ENCODE measurements around the gene FAM81B. TPM values are rescaled to one million over a fixed set of nuclear protein-coding genes. Genes with fewer than 3 reads are reported as not detected.

The FAM81B gene
- total and polyA plus RNA-seq, 2 donors from 2014 or later = 1.9 to 2.3 TPM

DNA sequence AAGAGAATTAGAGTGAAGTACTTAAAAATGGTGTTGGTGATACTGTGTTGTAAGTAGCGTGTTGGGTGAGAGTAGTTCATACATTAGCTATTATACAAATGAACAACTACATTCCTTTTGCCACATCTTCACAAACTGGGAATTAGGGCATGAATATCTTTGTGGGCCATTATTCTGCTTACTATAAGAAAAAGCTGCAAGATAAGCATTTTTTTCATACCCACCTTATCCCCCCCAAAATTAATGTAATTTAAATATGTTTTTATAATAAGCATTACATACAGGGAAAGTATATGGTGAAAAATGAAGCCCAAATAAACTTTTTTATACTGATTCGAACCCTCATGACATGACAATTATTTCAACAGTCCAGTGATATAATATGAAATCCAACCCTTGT is 69.5 kb downstream of the FAM81B start:
- Histone ChIP-seq H3K9ac (ENCODE audit: low read length in 3 of 3) (no peak overlapping the region), H3K4me3 (ENCODE audit: low read length in 3 of 3) (no peak overlapping the region), H3K27ac (ENCODE audit: low read depth in 2 of 2, low read length in 2 of 2) (no peak overlapping the region), H3K4me1 (ENCODE audit: control insufficient read depth in 2 of 3, insufficient read depth in 2 of 3, low read depth in 1 of 3, low read length in 3 of 3) (no peaks in the 10 kb centered on the region), H3K27me3 (ENCODE audit: control insufficient read depth, insufficient read depth, low read length) (no peaks in the 10 kb centered on the region), H3K36me3 (ENCODE audit: control insufficient read depth in 2 of 3, insufficient read depth in 3 of 3, low read length in 3 of 3) (peaks cover 0 to 8% (median 4%) of the 10 kb centered on the region in 3 donors), H3K9me3 (ENCODE audit: control insufficient read depth in 2 of 3, insufficient read depth in 1 of 3, low read length in 3 of 3) (no peaks in the 10 kb centered on the region)
- no peak for DNase-seq
- intact Hi-C loops (cut with DNase I) = no loop called here
- no peak for FAIRE-seq
- TF ChIP-seq, protein P1, sequence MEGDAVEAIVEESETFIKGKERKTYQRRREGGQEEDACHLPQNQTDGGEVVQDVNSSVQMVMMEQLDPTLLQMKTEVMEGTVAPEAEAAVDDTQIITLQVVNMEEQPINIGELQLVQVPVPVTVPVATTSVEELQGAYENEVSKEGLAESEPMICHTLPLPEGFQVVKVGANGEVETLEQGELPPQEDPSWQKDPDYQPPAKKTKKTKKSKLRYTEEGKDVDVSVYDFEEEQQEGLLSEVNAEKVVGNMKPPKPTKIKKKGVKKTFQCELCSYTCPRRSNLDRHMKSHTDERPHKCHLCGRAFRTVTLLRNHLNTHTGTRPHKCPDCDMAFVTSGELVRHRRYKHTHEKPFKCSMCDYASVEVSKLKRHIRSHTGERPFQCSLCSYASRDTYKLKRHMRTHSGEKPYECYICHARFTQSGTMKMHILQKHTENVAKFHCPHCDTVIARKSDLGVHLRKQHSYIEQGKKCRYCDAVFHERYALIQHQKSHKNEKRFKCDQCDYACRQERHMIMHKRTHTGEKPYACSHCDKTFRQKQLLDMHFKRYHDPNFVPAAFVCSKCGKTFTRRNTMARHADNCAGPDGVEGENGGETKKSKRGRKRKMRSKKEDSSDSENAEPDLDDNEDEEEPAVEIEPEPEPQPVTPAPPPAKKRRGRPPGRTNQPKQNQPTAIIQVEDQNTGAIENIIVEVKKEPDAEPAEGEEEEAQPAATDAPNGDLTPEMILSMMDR (IDR thresholded peaks at IDR 0.05; ENCODE audit: borderline replicate concordance, extremely low read depth, insufficient read depth) = no peak

DNA sequence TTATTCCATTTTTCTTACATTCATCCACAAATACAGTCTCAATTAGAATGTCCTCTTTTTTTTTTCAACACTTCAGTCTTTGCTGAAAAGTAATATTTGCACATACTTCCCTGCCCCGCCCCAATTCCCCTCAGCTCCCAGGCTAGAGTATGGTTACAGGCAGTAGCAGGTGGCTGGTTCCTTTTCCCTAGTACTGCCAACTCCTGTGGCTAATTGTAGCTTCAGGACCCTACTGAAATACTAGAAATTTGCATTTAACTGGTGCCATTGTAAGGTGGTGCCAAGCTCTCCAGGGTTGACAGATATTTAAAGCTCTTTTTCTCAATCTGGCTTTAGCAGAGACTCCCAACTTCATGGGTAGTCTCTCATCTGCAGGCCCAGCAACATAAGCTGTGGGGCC is 80.3 kb downstream of the FAM81B start:
- intact Hi-C loops (cut with DNase I) = no loop called here
- TF ChIP-seq, protein P1 (IDR thresholded peaks at IDR 0.05; ENCODE audit: borderline replicate concordance, extremely low read depth, insufficient read depth) = no peak
- no peak overlapping the region for H3K4me3 ChIP-seq (ENCODE audit: low read length in 3 of 3)
- H3K36me3 ChIP-seq (ENCODE audit: control insufficient read depth in 2 of 3, insufficient read depth in 3 of 3, low read length in 3 of 3) = peaks cover 2 to 18% (median 13%) of the 10 kb centered on the region in 3 donors
- H3K27me3 ChIP-seq (ENCODE audit: control insufficient read depth, insufficient read depth, low read length) = no peaks in the 10 kb centered on the region
- no peaks in the 10 kb centered on the region for H3K9me3 ChIP-seq (ENCODE audit: control insufficient read depth in 2 of 3, insufficient read depth in 1 of 3, low read length in 3 of 3)
- no peak overlapping the region for H3K27ac ChIP-seq (ENCODE audit: low read depth in 2 of 2, low read length in 2 of 2)
- no peak overlapping the region for H3K9ac ChIP-seq (ENCODE audit: low read length in 3 of 3)
- FAIRE-seq (no peak), DNase-seq (no peak)
- H3K4me1 ChIP-seq (ENCODE audit: control insufficient read depth in 2 of 3, insufficient read depth in 2 of 3, low read depth in 1 of 3, low read length in 3 of 3) = no peaks in the 10 kb centered on the region

DNA sequence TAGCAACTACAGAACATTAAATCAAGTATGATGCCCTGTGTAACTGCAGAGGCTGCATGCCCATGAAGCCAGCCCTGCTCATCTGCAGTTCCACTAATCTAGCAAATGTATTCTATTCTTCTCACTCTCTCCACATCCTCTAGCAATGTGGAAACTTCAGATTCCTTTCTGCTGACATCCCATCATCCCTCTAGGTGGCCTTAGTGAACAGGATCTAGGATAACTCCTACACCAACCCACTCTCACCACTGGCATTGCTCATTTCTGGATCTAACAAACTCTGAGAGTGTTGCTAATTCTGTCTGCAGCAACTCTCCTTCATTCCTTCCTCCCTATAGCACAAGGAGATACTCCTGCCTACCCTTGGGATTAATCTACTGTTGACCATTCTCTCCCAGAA is 80.8 kb downstream of the FAM81B start:
- Histone ChIP-seq H3K9ac (ENCODE audit: low read length in 3 of 3) (no peak overlapping the region), H3K27ac (ENCODE audit: low read depth in 2 of 2, low read length in 2 of 2) (no peak overlapping the region), H3K9me3 (ENCODE audit: control insufficient read depth in 2 of 3, insufficient read depth in 1 of 3, low read length in 3 of 3) (no peaks in the 10 kb centered on the region), H3K4me1 (ENCODE audit: control insufficient read depth in 2 of 3, insufficient read depth in 2 of 3, low read depth in 1 of 3, low read length in 3 of 3) (no peaks in the 10 kb centered on the region), H3K36me3 (ENCODE audit: control insufficient read depth in 2 of 3, insufficient read depth in 3 of 3, low read length in 3 of 3) (peaks cover 2 to 18% (median 13%) of the 10 kb centered on the region in 3 donors), H3K4me3 (ENCODE audit: low read length in 3 of 3) (no peak overlapping the region), H3K27me3 (ENCODE audit: control insufficient read depth, insufficient read depth, low read length) (no peaks in the 10 kb centered on the region)
- intact Hi-C loops (cut with DNase I) = no loop called here
- FAIRE-seq (no peak), DNase-seq (no peak)
- TF ChIP-seq, protein P1 (IDR thresholded peaks at IDR 0.05; ENCODE audit: borderline replicate concordance, extremely low read depth, insufficient read depth) = no peak

DNA sequence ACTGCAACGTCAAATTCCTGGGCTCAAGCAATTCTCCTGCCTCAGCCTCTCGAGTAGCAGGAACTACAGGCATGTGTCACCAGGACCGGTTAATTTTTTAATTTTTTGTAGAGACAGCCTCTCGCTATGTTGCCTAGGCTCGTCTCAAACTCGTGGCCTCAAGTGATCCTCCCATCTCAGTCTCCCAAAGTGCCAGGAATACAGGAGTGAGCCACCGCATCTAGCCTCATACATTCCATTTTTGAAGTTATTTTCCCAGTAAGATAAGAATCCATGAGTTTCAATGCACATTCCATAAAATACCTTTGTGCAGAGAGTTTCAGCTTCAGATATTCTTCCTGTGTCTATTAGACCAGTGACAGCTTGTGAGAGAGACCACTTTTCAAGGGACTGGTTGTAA is 93.3 kb downstream of the FAM81B start:
- Histone ChIP-seq H3K9me3 (ENCODE audit: control insufficient read depth in 2 of 3, insufficient read depth in 1 of 3, low read length in 3 of 3) (peaks cover 0 to 1% (median 0%) of the 10 kb centered on the region in 3 donors), H3K4me3 (ENCODE audit: low read length in 3 of 3) (no peak overlapping the region), H3K36me3 (ENCODE audit: control insufficient read depth in 2 of 3, insufficient read depth in 3 of 3, low read length in 3 of 3) (peaks cover 11 to 44% (median 27%) of the 10 kb centered on the region in 3 donors), H3K4me1 (ENCODE audit: control insufficient read depth in 2 of 3, insufficient read depth in 2 of 3, low read depth in 1 of 3, low read length in 3 of 3) (no peaks in the 10 kb centered on the region), H3K27me3 (ENCODE audit: control insufficient read depth, insufficient read depth, low read length) (no peaks in the 10 kb centered on the region), H3K27ac (ENCODE audit: low read depth in 2 of 2, low read length in 2 of 2) (no peak overlapping the region), H3K9ac (ENCODE audit: low read length in 3 of 3) (no peak overlapping the region)
- TF ChIP-seq, protein P1 (IDR thresholded peaks at IDR 0.05; ENCODE audit: borderline replicate concordance, extremely low read depth, insufficient read depth) = no peak
- intact Hi-C loops (cut with DNase I) = no loop called here
- FAIRE-seq (no peak), DNase-seq (no peak)

Data from kidney (tissue), 14 donors.